Naive thymus-derived CD8-positive, alpha-beta T cell (primary cell): ENCODE measurements around the gene MAB21L3. TPM values are rescaled to one million over a fixed set of nuclear protein-coding genes. Genes with fewer than 3 reads are reported as not detected.
A peak's percentile ranks its signal among the peaks of the same experiment; 100 is the strongest.

Experiments
- ATAC-seq, 2 donors: fragments of 150-1000 bp; cut with Tn5 transposase in 1 of 2; sonication (Bioruptor Pico), chemical (Tn5 transposase) in 1 of 2; 1 replicate in 1 of 2; 2 replicates in 1 of 2; pipeline ENCODE4 v1.10.0; 2021; ENCODE audit warnings: mild to moderate bottlenecking in 2 of 2, moderate library complexity in 2 of 2
- POLR2A ChIA-PET: fragments of 350-600 bp; sonication (Branson Sonifier 250); formaldehyde crosslinking; loops from one replicate; lab custom pipeline; 2021; ENCODE audit warnings: antibody characterized with exemption; lab: Charles Lee
- DNase-seq, 10 donors: peaks; one replicate each; pipeline versions ENCODE4 v3.0.0 to v3.0.0-alpha.2; 2020 to 2022
- H3K27ac Mint-ChIP-seq, 10 donors: one replicate each; pipeline ENCODE4 v1.8.0; 2020 to 2022; ENCODE audit warnings: mild to moderate bottlenecking in 10 of 10, mixed read lengths in 10 of 10, moderate library complexity in 4 of 10, inconsistent platforms in 1 of 10
- H3K27me3 Mint-ChIP-seq, 5 donors: one replicate each; pipeline ENCODE4 v1.8.0; 2021 to 2022; ENCODE audit warnings: mixed read lengths in 5 of 5
- H3K36me3 Mint-ChIP-seq, 3 donors: one replicate each; pipeline ENCODE4 v1.8.0; 2020 to 2022; ENCODE audit warnings: mixed read lengths in 3 of 3, mild to moderate bottlenecking in 2 of 3, inconsistent platforms in 1 of 3
- H3K4me1 Mint-ChIP-seq, 4 donors: one replicate each; pipeline ENCODE4 v1.8.0; 2021 to 2022; ENCODE audit warnings: mixed read lengths in 4 of 4
- H3K4me3 Mint-ChIP-seq, 10 donors: one replicate each; pipeline ENCODE4 v1.8.0; 2020 to 2022; ENCODE audit warnings: mild to moderate bottlenecking in 10 of 10, mixed read lengths in 10 of 10, moderate library complexity in 6 of 10, inconsistent platforms in 1 of 10
- H3K9me3 Mint-ChIP-seq, 9 donors: one replicate each; pipeline ENCODE4 v1.8.0; 2020 to 2022; ENCODE audit warnings: mixed read lengths in 9 of 9, mild to moderate bottlenecking in 3 of 9, inconsistent platforms in 1 of 9, moderate library complexity in 1 of 9
- polyA plus RNA-seq, 3 donors: library from polyadenylated mRNA; unstranded; fragments of 300-500 nt; fragmentation: Illumina TruSeq; gene quantifications; one replicate each; pipeline ENCODE4 v1.2.3, GENCODE V29; 2021
- total RNA-seq, 8 experiments: library from RNA in 2 of 8; stranded (reverse) in 2 of 8; gene quantifications; one replicate each; pipeline ENCODE4 v1.2.3 and lab custom pipeline; 2021 to 2026

The MAB21L3 gene
- total and polyA plus RNA-seq, 5 experiments from 2014 or later, result not detected

DNA sequence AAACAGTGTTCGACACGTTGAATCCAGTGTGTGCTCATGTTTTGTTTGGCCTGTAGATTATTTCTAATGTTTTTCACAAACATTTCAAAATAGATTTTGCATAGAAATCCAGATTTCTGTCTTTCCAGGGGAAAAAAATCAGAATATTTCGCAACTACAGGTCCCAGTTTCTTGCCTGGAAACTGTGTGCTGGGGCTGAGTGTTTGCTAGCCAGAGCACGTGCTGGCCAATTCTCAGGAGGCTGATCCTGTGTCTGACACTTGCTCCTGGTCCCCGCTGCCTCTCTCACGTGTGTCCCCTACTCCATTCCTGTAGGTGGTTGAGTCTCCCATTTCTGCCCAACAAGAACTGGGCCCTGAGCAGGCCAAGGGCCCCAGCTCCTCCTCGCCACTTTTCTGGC, 2.4 kb downstream of the MAB21L3 start:
- Mint-ChIP-seq H3K27me3 (peaks cover 1 to 16% (median 7%) of the 10 kb centered on the region in 5 donors), H3K4me1 (no peaks in the 10 kb centered on the region), H3K4me3 (no peak overlapping the region), H3K9me3 (no peaks in the 10 kb centered on the region), H3K27ac (no peak overlapping the region), H3K36me3 (no peaks in the 10 kb centered on the region)
- ATAC-seq, result no peak
- no peak for DNase-seq
- POLR2A ChIA-PET, result no interaction called here

DNA sequence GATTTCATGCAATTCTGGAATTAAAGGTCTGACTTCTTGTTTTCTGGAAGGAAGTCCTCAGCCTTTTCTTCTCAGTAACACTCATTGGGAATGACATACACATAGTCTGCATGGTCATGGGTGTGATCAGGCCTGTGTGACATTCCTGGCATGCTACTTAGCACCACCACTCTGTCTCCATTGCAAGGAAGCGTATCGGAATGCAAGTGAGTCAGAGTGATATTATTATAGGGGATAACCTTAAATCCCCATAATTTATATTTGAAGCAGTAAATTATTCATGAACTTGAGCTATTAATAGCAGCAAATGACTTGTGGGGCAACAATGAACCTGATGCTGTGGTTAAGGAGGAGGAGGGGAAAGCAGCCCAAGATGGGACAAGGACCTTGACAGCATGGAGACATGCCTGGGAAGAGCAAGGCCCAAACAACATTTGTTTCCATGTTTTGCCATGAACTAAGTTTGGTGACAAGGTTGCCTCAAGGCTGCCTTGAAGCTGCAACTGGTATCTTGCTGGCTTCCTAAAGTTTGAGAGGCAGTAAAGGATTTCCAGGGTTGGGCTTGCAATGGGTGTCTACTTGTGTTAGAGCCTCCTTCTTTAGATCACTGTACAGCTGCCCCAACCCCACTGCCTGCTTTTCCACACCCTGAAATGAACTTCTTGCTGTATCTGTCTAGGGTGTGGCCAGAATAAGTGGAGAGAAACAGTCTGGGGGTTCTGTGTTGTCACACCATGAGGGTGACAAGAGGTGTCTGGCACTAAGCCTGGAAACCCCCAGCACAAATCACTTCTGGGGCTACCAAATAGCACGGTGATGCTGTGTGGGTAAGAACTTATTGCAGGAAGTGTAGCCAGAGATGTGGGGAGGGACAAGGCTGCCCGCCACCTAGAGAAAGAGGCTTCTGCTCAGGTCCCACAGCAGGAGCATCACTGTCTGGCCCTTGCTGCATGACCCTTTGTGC, 4.6 kb downstream of the MAB21L3 start:
- Mint-ChIP-seq H3K27ac (no peak overlapping the region), H3K27me3 (peaks cover 0 to 22% (median 6%) of the 10 kb centered on the region in 5 donors), H3K4me1 (peaks cover 0 to under 1% (median 0%) of the 10 kb centered on the region in 4 donors), H3K4me3 (no peak overlapping the region), H3K36me3 (no peaks in the 10 kb centered on the region), H3K9me3 (no peaks in the 10 kb centered on the region)
- ATAC-seq (no peak), DNase-seq (no peak)
- POLR2A ChIA-PET, result no interaction called here

DNA sequence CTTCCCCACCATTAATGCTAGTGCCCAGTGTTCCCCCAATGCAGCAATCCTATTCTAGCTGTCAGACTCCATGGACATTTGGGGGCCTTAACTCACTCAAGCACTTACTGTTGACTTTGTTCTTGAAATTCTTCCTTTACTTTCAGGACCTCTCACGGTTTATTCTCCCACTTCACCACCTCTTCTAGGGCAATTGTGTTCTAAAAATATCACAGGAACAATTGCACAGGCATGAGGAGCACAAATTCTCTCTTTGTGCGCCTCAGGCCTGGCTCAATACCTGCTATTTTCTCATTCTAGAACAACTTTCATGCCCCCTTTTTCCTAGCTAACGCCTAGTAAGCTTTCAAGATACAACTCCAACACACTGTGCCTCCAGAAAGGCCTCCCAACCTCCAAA, 7.3 kb downstream of the MAB21L3 start:
- H3K9me3 Mint-ChIP-seq, result no peaks in the 10 kb centered on the region
- no peak overlapping the region for H3K4me3 Mint-ChIP-seq

DNA sequence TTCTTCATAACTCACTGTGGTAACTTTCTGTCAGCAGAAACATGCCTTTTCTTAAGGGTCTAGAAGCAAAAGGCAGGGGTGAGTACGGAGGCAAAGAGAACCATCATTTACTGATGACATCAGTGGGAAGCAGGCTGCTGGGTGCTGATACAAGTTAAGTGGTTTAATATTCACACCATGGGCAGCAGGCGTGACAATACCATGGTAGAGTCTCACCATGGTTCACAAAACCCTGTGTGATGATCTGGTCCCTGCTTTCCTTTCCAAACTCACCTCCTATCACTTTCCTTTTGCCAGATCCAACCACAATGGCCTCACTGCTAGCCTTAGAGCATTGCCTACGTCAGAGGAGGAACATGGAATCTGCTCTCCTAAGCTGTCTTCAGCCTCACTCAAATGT, 8.7 kb downstream of the MAB21L3 start:
- peaks cover 6 to 25% (median 9%) of the 10 kb centered on the region in 5 donors for H3K27me3 Mint-ChIP-seq
- H3K36me3 Mint-ChIP-seq, result no peaks in the 10 kb centered on the region
- no peaks in the 10 kb centered on the region for H3K9me3 Mint-ChIP-seq
- ATAC-seq (no peak), DNase-seq (no peak)
- no peak overlapping the region for H3K4me3 Mint-ChIP-seq
- no peak overlapping the region for H3K27ac Mint-ChIP-seq
- POLR2A ChIA-PET, result no interaction called here
- H3K4me1 Mint-ChIP-seq, result peaks cover 0 to 1% (median 0%) of the 10 kb centered on the region in 4 donors

More for the DNA sequence above, 7.3 kb downstream of the MAB21L3 start:
- DNase-seq (no peak), ATAC-seq (no peak)
- POLR2A ChIA-PET, result interaction anchor here (0.5 kb wide), 1 partner anchor 451 kb away, joined by 3 read pairs; no protein-coding TSS in a partner anchor
- Mint-ChIP-seq H3K4me1 (peaks cover 0 to 1% (median 0%) of the 10 kb centered on the region in 4 donors), H3K27ac (no peak overlapping the region), H3K27me3 (peaks cover 4 to 29% (median 9%) of the 10 kb centered on the region in 5 donors), H3K36me3 (no peaks in the 10 kb centered on the region)

DNA sequence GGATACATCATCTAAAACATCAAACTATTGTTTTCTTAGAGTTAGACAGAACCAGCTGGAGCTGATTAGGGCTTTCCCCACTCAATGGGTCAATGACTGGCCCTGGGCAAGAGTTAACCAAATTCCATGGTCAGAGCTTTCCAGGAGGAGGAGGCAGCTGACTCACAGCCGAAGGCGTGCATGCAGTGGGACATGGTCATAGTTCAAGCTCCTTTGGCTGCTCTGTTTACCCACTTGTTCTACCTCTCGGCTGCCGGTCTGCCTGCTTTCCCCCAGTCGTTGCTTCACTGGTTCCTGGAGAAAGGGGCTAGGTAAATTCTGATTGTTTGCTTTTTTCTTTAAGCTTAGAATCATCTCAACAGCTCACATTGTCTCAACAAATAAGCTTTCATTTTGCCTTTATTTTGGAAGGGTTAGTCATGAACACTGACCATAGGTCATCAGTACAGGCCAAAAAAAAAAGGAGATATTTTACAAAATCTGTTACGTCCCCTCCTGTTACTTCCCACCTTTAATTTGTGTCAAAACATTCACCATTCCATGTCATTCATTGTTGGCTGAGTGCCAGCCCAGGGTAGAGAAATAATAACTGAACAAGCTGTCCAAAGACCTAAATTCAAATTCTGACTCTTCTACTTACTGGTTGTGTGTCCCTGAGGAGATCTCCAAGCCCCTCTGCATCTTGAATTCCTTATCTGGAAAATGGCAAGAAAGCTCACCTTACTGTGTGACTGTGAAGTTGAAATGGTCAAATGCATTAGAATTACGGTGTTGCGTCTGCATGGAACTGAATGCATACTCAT, 12.0 kb downstream of the MAB21L3 start:
- peak overlapping the region in 1 of 10 donors; percentile 11 for H3K27ac Mint-ChIP-seq
- H3K27me3 Mint-ChIP-seq, result peaks cover 6 to 23% (median 9%) of the 10 kb centered on the region in 5 donors
- ATAC-seq, result no peak

DNA sequence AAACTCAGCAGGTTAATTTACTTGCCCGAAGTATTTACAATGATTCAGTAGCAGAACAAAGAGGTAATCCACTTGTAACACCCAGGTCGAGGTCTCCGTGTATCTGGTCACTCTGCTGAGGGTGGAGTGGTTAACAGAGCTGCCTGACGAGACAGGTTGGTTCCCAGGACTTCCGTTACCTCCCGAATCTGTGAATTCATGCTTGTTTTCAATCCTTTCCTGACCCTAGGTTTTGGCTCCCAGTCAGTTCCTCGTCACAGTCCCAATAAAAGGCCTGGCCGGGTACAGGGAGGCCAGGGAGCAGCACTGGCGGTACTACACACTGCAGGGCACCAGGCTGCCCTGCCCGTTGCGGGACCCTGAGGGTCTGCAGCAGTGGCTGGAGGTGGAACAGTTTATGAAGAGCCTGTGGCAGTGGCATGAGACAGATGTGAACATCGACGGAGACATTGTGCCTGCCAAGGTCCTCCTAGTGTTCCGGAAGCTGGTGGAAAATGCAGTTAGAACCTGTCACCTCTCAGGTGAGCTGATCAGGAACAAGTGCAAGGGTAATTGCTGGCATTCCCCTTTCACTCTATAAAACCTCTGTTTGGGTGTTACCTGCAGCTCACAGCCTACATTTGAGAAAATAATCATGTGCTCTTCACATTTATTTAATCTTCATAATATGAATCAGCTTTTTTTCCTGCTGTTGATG, 12.8 kb downstream of the MAB21L3 start:
- H3K36me3 Mint-ChIP-seq, result no peaks in the 10 kb centered on the region
- H3K27ac Mint-ChIP-seq, result no peak overlapping the region
- H3K4me1 Mint-ChIP-seq, result peaks cover 15 to 35% (median 32%) of the 10 kb centered on the region in 4 donors
- ATAC-seq, result no peak
- H3K27me3 Mint-ChIP-seq, result peaks cover 3 to 16% (median 7%) of the 10 kb centered on the region in 5 donors
- DNase-seq, result no peak
- no peaks in the 10 kb centered on the region for H3K9me3 Mint-ChIP-seq
- no peak overlapping the region for H3K4me3 Mint-ChIP-seq
- POLR2A ChIA-PET, result no interaction called here

More for the DNA sequence above, 12.0 kb downstream of the MAB21L3 start:
- DNase-seq, result no peak
- H3K4me3 Mint-ChIP-seq, result no peak overlapping the region
- no peaks in the 10 kb centered on the region for H3K36me3 Mint-ChIP-seq
- H3K4me1 Mint-ChIP-seq, result peaks cover 9 to 26% (median 24%) of the 10 kb centered on the region in 4 donors
- POLR2A ChIA-PET, result no interaction called here
- H3K9me3 Mint-ChIP-seq, result no peaks in the 10 kb centered on the region

DNA sequence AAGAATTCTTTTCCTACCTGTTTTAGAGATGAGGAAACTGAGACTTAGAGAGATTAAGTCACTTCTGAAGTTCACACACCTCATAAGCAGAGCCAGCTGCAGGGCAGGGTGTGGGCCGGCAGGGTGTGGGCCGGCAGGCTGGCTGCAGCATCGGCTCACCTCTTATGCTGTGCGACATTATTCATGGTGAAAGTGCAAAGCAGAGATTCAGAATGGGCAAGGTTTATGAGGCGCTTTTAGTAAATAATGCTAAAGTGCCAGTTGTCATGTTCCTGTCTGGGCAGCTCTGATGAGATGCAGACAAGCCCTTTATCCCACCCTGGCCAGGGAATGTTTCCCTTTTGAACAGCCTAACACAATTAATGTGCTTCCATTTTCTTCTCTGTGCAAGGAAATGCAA, 14.6 kb downstream of the MAB21L3 start:
- POLR2A ChIA-PET, result no interaction called here
- H3K27me3 Mint-ChIP-seq, result peaks cover 4 to 15% (median 7%) of the 10 kb centered on the region in 5 donors
- peak overlapping the region in 4 of 10 donors; percentile 14 to 66 (median 36) for H3K4me3 Mint-ChIP-seq
- no peak for DNase-seq
- H3K36me3 Mint-ChIP-seq, result no peaks in the 10 kb centered on the region
- H3K9me3 Mint-ChIP-seq, result no peaks in the 10 kb centered on the region
- H3K4me1 Mint-ChIP-seq, result peaks cover 21 to 44% (median 37%) of the 10 kb centered on the region in 4 donors
- no peak overlapping the region for H3K27ac Mint-ChIP-seq
- ATAC-seq, result no peak

DNA sequence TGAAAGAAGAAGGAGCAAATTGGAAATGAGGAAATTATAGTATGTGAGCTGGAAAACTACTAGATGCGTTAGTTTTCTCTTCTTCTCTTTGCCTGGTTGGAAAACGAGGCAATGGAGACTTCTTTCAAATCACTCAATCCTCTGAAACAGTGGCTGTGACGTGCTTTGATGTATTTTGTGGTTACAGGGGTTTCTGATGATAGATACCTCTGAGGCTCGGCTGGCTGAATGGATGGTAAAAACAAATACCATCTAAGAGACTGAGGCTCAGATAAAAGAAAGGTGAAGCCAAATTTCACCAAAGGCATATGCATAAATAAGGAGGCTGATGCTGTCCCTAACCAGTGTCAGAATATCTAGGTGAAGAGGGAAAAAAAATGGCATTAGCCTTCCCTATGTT, 15.1 kb downstream of the MAB21L3 start:
- no peaks in the 10 kb centered on the region for H3K36me3 Mint-ChIP-seq
- peak overlapping the region in 3 of 10 donors; percentile 25 to 64 (median 31) for H3K27ac Mint-ChIP-seq
- POLR2A ChIA-PET, result no interaction called here
- H3K9me3 Mint-ChIP-seq, result no peaks in the 10 kb centered on the region
- H3K27me3 Mint-ChIP-seq, result peaks cover 3 to 14% (median 7%) of the 10 kb centered on the region in 5 donors
- H3K4me3 Mint-ChIP-seq, result peak overlapping the region in 9 of 10 donors; percentile 14 to 66 (median 35)
- ATAC-seq, result peak; percentile 38 to 57
- peak in 4 of 10 donors; percentile 27 to 59 (median 43) for DNase-seq
- H3K4me1 Mint-ChIP-seq, result peaks cover 20 to 44% (median 37%) of the 10 kb centered on the region in 4 donors

DNA sequence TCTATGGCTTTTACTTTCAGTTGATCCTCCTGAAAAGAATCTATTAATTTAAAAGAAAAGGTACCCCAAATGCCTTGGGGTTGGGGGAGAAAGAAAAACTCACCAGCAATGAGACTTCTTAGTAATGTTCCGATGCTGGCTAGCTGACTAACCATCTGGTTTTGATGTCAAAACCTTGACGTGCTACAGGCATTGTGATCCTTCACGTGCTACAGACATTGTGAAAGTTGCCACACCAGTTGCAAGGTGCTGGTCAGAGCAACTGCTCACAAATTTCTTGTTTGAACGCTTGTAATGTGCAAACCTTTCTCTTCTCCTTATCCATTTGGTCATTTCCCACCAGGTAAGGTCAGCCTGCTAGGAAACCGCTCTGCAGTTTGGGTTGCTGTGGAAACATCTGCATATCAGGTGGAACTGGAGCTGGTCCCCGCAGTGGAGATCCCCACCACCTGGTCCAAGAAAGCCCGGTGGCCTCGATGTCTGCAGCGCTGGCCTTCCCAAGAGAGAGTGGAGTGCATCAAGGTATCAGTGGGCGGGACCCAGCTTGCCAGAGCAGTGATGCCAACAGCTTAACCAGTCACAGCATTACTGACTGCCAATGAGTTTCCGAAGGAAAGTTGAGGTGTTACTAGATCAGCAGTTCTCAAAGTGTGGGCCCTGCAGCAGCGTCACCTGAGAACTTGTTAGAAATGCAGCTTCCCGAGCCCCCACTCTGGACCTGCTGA, 16.1 kb downstream of the MAB21L3 start:
- H3K4me1 Mint-ChIP-seq, result peaks cover 20 to 44% (median 37%) of the 10 kb centered on the region in 4 donors
- ATAC-seq (no peak), DNase-seq (peak in 1 of 10 donors; percentile 8)
- peaks cover 3 to 13% (median 7%) of the 10 kb centered on the region in 5 donors for H3K27me3 Mint-ChIP-seq
- no peaks in the 10 kb centered on the region for H3K36me3 Mint-ChIP-seq
- no peaks in the 10 kb centered on the region for H3K9me3 Mint-ChIP-seq
- peak overlapping the region in 9 of 10 donors; percentile 15 to 81 (median 48) for H3K4me3 Mint-ChIP-seq
- peak overlapping the region in 4 of 10 donors; percentile 79 to 90 (median 84) for H3K27ac Mint-ChIP-seq
- POLR2A ChIA-PET, result no interaction called here

DNA sequence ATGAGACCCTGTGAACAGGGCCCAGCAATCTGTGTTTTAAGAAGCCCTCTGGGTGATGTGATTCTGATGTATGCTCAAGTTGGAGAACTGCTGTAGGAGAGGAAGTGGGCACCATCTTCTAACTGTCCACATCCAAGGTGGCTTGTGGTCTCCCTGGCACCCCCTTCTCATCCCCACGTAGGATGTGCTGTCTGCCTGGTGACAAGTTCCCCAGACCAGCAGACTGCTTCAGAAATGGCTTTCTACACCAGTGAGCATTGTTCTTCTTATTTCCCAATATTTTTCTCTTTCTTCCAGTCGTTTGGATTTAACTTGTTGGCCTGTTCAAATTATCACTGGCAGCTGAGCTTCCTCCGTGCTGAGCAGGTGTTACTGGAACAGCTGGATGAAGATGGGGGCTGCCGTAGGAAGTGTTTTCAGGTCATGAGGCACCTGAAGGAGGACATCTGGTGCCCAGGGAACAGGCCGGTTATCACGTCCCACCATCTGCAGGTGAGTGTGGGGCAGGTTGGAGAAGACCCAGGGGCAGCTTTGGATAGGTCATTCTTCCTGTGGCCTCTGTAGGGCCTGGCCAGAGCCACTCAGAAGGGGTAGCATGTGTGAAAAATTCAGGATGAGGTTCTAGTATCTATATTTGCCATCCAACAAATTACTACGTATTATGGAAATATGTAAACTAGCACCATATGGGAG, 16.8 kb downstream of the MAB21L3 start:
- H3K9me3 Mint-ChIP-seq, result no peaks in the 10 kb centered on the region
- no peaks in the 10 kb centered on the region for H3K36me3 Mint-ChIP-seq
- peaks cover 20 to 44% (median 37%) of the 10 kb centered on the region in 4 donors for H3K4me1 Mint-ChIP-seq
- H3K27me3 Mint-ChIP-seq, result peaks cover 3 to 13% (median 7%) of the 10 kb centered on the region in 5 donors
- DNase-seq (peak in 5 of 10 donors; percentile 24 to 65 (median 41)), ATAC-seq (peak in 1 of 2 donors; percentile 56)
- POLR2A ChIA-PET, result no interaction called here
- peak overlapping the region; percentile 49 to 90 (median 76) for H3K27ac Mint-ChIP-seq
- peak overlapping the region in 8 of 10 donors; percentile 15 to 81 (median 68) for H3K4me3 Mint-ChIP-seq

DNA sequence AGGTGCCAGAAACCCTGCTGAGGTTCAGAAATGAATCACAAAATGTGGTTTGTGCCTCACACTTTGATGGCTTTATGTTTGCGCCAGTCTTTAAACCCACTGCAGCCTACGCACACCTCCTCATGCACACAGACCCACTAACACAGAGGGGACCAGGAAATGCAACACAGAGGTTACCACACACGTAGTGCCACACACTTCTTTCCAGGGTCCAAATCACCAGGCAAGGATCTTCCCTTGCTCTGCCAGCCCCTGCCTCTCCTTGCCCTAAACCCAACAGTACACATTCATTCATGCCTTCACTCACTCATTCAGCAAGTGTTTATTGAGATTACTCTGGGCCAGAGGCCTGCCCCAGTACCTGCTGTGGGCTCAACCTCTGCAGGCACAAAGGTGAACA, 17.5 kb downstream of the MAB21L3 start:
- Mint-ChIP-seq H3K27ac (peak overlapping the region; percentile 60 to 91 (median 82)), H3K4me1 (peaks cover 20 to 44% (median 37%) of the 10 kb centered on the region in 4 donors), H3K4me3 (peak overlapping the region in 9 of 10 donors; percentile 48 to 84 (median 71)), H3K9me3 (no peaks in the 10 kb centered on the region), H3K36me3 (no peaks in the 10 kb centered on the region), H3K27me3 (peaks cover under 1 to 7% (median 3%) of the 10 kb centered on the region in 5 donors)
- POLR2A ChIA-PET, result no interaction called here
- peak; percentile 90 for ATAC-seq
- DNase-seq, result peak in 7 of 10 donors; percentile 26 to 78 (median 62)
